Stimulated activated CD4-positive, alpha-beta T cell treated with anti-CD3 and anti-CD28 coated beads, Interleukin-15, amount 100 ng/mL, for 1 hour (primary cell): ENCODE results near the gene SRC.

Source experiments
- DNase-seq, 2 donors: peaks; one replicate each; pipeline ENCODE4 v3.0.0-alpha.2; 2020; ENCODE audit warnings: low read depth in 1 of 2, low spot score in 1 of 2

The SRC gene

GRCh38 chr20:37422791-37423286, 76.9 kb downstream of the SRC start:
- DNase-seq: no peak

GRCh38 chr20:37423545-37423944, 77.6 kb downstream of the SRC start:
- DNase-seq: no peak

GRCh38 chr20:37424062-37424851, 78.3 kb downstream of the SRC start:
- DNase-seq: no peak

DNA sequence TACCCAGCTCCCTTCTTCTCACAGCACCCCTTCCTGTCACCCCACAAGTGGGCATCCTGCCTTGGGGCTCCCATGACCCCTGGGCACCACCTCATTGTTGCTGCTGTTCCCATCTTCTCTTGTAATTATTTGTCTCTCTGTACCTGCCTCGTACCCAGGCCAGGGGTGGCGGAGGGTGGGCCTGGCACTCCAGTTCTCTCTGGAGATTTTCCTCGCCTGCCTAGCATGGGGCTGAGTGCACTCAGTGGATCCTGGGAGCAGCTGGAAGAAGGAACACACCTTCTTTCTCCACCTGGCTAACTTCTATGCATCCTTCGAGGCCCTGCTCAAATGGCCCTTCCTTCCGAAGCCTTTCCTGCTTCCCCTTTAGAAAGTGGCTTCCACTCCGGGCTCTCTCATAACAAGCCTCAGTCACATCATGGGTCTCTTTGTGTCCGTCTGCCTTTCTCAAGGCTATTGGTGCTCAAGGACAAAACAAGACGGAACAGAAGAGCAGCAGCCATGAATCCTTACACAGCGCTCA, 79.2 kb downstream of the SRC start:
- no peak for DNase-seq

- DNase-seq: no peak
Measured at GRCh38 chr20:37426106-37426505, 80.2 kb downstream of the SRC start.

DNA sequence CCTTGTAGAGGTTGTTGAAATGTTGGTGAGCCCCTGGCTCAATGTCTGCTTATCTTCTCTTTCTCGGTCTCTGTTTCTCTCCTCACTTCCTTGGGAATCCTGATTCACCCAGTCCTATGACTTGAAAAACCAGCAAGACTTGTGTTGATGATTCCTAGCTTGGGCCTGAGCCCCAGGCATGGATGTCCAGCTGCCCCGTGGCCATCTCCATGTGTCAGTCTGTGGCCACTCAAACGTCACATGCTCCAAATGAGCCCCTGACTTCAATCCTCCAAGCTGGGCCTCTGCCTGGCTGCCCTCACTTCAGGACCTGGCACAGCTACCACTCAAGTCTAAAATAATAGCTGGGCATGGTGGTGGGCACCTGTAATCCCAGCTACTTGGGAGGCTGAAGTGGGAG, 81.0 kb downstream of the SRC start:
- no peak for DNase-seq

DNA sequence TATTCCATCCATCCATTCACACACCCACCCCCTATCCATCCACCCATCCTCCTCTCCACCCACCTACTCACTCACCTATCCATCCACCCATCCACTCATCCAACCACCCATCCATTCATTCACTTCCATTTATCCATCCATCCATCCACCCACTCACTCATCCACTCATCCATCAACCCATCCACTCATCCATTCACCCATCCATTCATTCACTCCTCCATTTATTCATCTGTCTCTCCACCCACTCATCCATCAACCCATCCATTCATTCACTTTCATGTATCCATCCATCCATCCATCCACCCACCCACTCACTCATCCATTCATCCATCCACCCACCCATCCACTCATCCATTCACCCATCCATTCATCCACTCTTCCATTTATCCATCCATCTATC, 84.1 kb downstream of the SRC start:
- no peak for DNase-seq

DNA sequence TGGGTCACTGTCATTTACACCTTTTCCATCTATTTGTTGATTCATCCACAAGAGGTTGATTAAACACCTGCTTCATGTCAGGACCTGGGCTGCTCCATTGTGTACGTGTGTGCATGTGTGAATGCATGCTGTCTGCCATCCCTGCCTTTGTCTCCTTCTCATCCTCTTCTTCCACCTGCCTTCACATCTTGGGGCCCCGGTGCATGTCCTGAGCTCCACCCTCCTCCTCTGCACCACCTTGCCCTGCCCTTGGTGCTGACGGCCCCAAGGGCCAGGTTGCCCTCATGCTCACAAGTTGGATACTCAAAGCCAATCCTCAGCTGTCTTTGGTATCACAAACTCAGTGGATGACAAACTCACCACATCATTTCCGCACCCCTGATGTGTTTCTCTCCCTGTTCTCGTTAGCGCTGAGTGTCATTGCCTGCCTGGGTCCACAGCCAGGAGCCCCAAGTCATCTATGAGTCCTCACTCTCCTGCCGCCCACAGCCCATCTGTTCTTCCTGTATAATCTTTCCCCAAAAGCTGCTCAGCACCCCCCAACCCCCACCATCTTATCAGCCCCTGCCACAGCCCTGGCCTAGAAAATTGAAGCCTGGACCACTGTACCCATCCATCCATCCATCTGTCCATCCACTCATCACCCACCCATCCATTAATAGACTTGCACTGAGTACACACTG, 85.0 kb downstream of the SRC start:
- DNase-seq: no peak

DNA sequence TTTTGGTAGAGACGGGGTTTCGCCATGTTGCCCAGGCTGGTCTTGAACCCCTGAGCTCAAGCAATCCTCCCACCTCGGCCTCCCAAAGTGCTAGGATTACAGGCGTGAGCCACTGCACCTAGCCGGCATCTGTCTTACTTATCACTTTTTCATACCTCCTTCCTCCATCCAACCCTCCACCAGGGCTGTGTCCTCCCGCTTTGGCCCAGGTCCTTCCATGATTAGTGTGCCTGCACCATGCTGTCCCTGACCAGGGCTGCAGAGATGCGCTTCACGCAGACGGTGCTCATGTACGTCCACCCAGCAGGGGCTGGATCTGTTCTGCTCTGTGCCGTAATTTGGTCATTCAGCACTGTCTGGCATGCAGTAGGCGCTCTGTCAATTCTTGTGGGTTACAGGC, 85.8 kb downstream of the SRC start:
- DNase-seq: no peak

- no peak for DNase-seq
Measured at GRCh38 chr20:37432606-37433005, 86.7 kb downstream of the SRC start.

DNA sequence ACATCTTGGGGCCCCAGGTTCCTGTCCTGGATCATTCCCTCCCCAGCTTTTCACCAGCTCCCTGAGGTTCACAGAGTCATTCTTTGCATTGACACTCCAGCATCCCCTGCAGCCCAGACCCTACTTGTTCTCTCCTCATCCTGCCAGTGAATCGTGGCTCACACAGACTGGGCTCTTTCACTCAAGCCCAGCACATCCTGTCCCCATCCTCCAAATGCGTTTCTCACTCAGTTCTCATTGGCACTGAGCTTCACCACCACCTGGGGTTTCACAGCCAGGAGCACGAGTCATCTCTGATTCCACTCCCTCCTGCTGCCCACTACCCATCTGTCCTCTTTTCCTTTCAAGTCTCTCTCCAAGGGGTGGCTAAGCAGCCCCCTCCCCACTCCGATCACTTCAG, 89.7 kb downstream of the SRC start:
- no peak for DNase-seq

- DNase-seq: no peak
Measured at GRCh38 chr20:37436527-37437186, 90.7 kb downstream of the SRC start.

DNA sequence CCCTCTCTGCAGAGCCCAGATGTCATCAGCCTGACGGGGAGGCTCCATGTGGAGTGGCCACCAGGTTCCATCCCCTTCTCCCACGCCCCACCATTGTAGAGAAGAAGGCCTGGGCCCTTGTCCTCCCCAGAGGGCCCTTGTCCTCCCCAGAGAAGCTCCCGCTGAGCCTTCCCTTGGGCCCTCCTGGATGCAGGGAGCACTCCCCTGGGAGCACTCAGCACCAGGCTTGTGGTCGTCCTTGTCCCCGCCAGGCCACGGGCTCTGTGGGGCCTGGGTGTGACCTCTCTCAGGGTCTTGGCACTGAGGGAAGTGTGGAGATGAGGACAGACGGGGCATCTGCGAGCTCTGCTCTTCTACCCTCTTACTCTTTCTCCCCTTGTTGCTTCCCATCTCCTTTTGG, 91.7 kb downstream of the SRC start:
- DNase-seq: no peak

- no peak for DNase-seq
Measured at GRCh38 chr20:37438464-37439222, 92.7 kb downstream of the SRC start.

DNA sequence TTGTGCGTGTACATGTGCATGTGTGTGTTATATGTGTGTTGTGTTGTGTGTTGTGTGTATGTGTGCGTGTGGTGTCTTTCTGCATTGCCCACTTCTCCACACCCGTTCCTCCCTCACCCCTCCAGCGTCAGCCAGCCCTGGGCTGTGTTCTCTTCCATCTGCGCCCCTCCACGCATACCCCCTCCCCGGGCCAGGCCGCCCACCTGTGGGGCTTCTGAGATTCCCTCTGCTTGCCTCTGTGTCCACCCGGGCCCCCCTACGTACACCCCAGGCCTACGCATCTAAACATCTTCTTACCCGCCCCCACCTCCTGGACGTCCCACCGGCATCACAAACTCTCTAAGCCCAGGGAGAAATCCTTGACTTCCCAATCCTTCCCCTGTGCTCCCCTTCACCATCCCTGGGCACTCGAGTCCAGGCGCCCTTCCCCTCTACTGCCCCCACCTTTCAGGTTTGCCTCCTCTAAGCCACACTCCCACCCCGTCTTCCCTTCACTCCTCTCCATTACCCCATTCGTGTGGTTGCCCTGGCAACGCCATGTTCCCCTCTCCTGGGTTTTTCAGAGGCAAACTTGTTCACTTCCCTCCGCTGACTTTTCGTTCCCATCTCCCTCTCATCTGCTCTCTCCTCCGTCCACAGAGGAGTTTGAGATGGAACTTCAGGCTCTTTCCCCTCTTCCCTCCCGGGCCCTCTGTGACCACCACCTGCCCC, 93.4 kb downstream of the SRC start:
- DNase-seq: no peak

DNA sequence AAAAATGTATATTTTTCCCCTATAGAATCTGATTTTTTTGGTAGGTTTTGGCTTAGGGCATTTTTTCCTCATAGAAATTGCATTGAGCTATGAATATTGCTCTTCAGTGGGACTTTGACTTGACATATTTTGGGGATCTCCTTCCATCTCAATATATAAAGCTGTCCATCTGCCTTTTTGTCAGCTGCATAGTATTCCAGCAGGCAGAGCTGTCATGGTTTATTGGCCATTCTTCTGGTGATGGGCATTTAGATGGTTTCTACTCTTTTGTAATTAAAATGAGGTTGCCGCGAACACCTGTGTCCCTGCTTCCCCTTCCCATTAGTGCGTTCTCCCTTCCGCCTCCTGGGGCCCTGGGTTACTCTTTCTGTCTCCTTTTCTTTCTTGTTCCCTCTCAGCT, 95.1 kb downstream of the SRC start:
- DNase-seq: no peak

DNA sequence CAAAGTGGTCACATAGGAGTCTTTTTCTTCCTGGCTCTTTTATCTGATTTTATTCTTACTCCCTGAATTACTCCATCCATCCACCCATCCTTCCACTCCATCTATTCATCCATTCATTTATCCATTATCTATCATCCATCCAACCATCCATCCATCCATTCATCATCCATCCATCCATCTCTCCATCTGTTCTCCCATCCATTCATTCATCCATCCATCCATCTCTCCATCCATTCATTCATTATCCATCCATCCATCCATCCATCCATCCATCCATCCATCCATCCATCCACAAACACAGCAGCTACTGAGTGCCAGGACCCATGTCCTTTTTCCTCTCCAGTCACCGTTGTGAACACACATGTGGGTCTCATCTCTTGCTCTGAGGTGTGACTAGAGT, 96.6 kb downstream of the SRC start:
- DNase-seq: no peak

DNA sequence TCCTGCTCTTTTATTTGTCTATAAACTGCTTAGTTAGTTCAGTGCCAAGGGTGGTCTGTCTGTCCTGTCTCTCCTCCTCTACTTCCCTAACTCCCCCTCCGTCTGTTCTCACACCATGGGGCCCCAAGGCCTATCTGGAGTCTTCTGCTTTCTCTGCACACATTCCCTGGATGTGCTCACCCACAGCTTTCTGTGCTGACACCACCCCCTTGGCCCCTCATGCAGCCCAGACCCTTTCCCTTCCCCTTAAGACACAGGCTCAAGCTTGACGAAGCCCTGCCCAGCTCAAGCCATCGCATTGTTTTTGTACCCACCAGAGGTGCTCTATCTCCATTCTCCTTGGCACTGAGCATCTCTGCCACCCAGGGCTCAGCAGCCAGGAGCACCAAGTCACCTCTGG, 97.0 kb downstream of the SRC start:
- DNase-seq: no peak

GRCh38 chr20:37443596-37443995, 97.7 kb downstream of the SRC start:
- no peak for DNase-seq

DNA sequence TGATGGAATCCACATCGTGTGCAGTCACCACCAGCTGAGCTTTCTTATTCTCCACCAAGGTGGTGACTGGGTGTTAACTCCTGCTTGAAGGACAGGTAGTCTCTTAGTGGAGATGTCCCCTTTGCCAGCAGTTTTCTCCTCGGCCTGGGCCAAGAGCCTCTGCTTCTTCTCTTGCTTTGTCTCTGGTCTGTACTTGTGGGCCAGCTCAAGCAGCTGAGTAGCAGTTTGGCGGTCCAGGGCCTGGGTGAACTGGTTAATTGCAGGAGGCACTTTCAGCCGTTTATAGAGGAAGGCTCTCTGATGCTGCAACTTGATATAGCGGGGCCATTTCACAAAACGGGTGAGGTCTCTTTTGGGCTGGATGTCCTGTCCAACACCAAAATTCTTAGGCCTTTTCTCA, 99.1 kb downstream of the SRC start:
- DNase-seq: no peak
